Calu3 (cell line): ENCODE measurements around the gene FAM161A. TPM values are rescaled to one million over a fixed set of nuclear protein-coding genes. Genes with fewer than 3 reads are reported as not detected.

Source experiments
- BruUV-seq: library from RNA; stranded (reverse); fragments of 400-500 nt; replicated peaks from 2 replicates; lab custom pipeline; 2021; lab: Mats Ljungman, UMichigan
- CTCF ChIA-PET: fragments of 300-600 bp; sonication (Branson Sonifier 250); formaldehyde crosslinking; loops from one replicate; lab custom pipeline; 2022; ENCODE audit warnings: antibody characterized with exemption; lab: Charles Lee
- DNase-seq: peaks from one replicate; pipeline ENCODE4 v3.0.0; 2022
- H3K27ac Mint-ChIP-seq: one replicate; pipeline ENCODE4 v1.8.0; 2022; ENCODE audit warnings: mixed read lengths; ENCODE audit not compliant: unreplicated experiment
- H3K27me3 Mint-ChIP-seq: one replicate; pipeline ENCODE4 v1.8.0; 2022; ENCODE audit warnings: mixed read lengths; ENCODE audit not compliant: unreplicated experiment
- H3K36me3 Mint-ChIP-seq: one replicate; pipeline ENCODE4 v1.8.0; 2022; ENCODE audit warnings: mild to moderate bottlenecking, moderate library complexity, mixed read lengths; ENCODE audit not compliant: insufficient read depth, unreplicated experiment
- H3K4me1 Mint-ChIP-seq: one replicate; pipeline ENCODE4 v1.8.0; 2022; ENCODE audit warnings: mild to moderate bottlenecking, low read depth, mixed read lengths; ENCODE audit not compliant: unreplicated experiment
- H3K4me3 Mint-ChIP-seq: one replicate; pipeline ENCODE4 v1.8.0; 2022; ENCODE audit warnings: mild to moderate bottlenecking, low read depth, moderate library complexity, mixed read lengths; ENCODE audit not compliant: unreplicated experiment
- H3K9me3 Mint-ChIP-seq: one replicate; pipeline ENCODE4 v1.8.0; 2022; ENCODE audit warnings: low read depth, mixed read lengths; ENCODE audit not compliant: unreplicated experiment
- CTCF ChIP-seq: fragments of 200-600 bp; IDR thresholded peaks from one replicate; pipeline ENCODE4 v1.8.0; 2022; ENCODE audit warnings: antibody characterized with exemption; ENCODE audit not compliant: unreplicated experiment
- intact Hi-C: fragments of 100-400 bp; cut with micrococcal nuclease; formaldehyde crosslinking; loops from one replicate; pipeline ENCODE4 v1.10.0; 2022; ENCODE audit not compliant: unreplicated experiment
- total RNA-seq: library from RNA; stranded (reverse); gene quantifications from 2 replicates; pipeline ENCODE4 v1.2.3, GENCODE V29; 2022

Gene FAM161A
- total RNA-seq, 1 experiment from 2014 or later = 9.1 TPM

DNA sequence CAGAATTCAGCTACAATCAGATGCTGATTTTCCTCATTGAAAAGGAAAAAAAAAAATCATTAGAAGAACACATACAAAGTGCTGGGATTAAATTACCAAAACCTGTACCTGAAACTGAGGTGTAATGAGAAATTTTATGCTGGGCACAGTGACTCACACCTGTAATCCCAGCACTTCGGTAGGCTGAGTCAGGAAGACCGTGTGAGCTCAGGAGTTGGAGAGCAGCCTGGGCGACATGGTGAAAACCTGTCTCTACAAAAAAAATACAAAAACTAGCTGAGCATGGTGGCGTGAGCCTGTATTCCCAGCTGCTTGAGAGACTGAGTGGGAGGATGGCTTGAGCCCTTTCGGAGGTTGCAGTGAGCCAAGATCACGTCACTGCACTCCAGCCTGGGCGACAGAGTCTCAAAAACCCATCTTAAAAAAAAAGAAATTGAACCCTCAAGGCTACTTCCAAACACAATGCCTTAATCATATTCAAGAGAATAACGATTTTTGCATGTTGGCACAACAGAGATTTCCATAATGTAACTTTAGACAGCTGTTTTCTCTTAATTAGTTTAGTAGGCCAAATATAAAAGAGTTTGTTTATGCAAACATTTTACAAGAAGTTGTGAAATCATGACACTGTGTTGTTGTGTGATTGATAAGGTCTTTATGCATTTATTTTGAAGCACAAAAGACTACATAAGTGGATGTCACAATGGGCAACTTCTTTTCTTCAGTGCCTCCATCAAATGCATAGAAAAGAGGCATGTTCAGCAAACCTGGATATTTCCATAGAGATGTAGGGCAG is 63.9 kb downstream of the FAM161A start:
- intact Hi-C loops = loop anchor here (10.0 kb wide), 1 partner anchor 115 kb away; no protein-coding TSS in a partner anchor
- no peak overlapping the region for H3K4me3 Mint-ChIP-seq
- BruUV-seq = no TSS peak
- no peaks in the 10 kb centered on the region for H3K27me3 Mint-ChIP-seq
- no peaks in the 10 kb centered on the region for H3K36me3 Mint-ChIP-seq
- H3K9me3 Mint-ChIP-seq = no peaks in the 10 kb centered on the region
- DNase-seq = no peak
- peaks cover 8% of the 10 kb centered on the region for H3K4me1 Mint-ChIP-seq
- CTCF ChIA-PET = no interaction called here
- H3K27ac Mint-ChIP-seq = no peak overlapping the region
- no peak for TF ChIP-seq CTCF

GRCh38 chr2:61787941-61788563 is 65.8 kb downstream of the FAM161A start:
- DNase-seq = no peak
- no peaks in the 10 kb centered on the region for H3K36me3 Mint-ChIP-seq
- BruUV-seq = no TSS peak
- H3K4me3 Mint-ChIP-seq = no peak overlapping the region
- CTCF ChIA-PET = no interaction called here
- H3K4me1 Mint-ChIP-seq = peaks cover 8% of the 10 kb centered on the region
- no peaks in the 10 kb centered on the region for H3K9me3 Mint-ChIP-seq
- TF ChIP-seq CTCF = no peak
- no peak overlapping the region for H3K27ac Mint-ChIP-seq
- intact Hi-C loops = no loop called here
- no peaks in the 10 kb centered on the region for H3K27me3 Mint-ChIP-seq

GRCh38 chr2:61786876-61787275 is 67.0 kb downstream of the FAM161A start:
- Mint-ChIP-seq H3K27me3 (no peaks in the 10 kb centered on the region), H3K36me3 (no peaks in the 10 kb centered on the region), H3K9me3 (no peaks in the 10 kb centered on the region), H3K4me1 (peaks cover 2% of the 10 kb centered on the region), H3K27ac (no peak overlapping the region), H3K4me3 (no peak overlapping the region)
- CTCF ChIA-PET = no interaction called here
- no peak for TF ChIP-seq CTCF
- BruUV-seq = no TSS peak
- intact Hi-C loops = no loop called here
- DNase-seq = no peak

DNA sequence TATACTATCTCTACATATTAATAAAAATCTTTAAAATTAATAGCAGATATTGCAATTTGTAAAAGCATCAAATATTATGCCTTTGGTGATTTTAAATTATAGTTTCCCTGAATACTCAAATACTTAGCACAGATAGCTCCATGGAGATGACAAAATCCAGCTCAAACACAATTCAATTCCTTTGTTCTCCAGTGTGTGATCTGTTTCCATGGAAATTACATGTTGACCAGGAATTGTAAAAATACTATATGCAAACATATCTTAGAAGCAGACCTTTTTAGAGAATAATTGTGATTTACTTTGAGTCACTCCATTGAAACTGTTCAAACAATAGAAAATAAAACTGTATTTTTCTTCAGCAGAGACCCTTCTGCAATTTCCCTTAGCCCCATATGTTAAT is 68.3 kb downstream of the FAM161A start:
- CTCF ChIA-PET = no interaction called here
- Mint-ChIP-seq H3K27me3 (no peaks in the 10 kb centered on the region), H3K4me1 (no peaks in the 10 kb centered on the region), H3K27ac (no peak overlapping the region), H3K4me3 (no peak overlapping the region), H3K9me3 (no peaks in the 10 kb centered on the region), H3K36me3 (no peaks in the 10 kb centered on the region)
- TF ChIP-seq CTCF = no peak
- no peak for DNase-seq
- intact Hi-C loops = no loop called here
- no TSS peak for BruUV-seq
